Measurements from ENCODE around the gene SORBS1.

SORBS1 gene

DNA sequence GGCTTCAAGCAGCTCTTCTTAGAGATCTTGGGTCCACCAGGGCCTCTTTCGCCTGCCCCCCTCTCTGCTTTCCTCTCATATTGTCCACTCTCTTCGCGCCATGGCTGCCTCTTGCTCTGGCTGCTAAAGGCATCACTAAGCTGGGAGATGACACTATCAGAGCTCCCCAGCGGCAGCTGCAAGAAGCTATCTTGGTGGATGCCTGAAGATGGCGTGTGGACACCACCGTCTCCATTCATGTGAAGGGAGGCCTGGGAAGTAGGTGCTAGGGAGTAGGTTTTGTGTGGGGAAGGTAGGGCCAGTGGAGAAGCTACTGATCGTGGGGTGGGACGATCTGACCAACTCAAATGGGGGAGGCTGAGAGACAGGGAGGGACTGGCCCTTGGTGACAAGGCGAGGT, 224.5 kb downstream of the SORBS1 start:
- DNase-seq: no peak

DNA sequence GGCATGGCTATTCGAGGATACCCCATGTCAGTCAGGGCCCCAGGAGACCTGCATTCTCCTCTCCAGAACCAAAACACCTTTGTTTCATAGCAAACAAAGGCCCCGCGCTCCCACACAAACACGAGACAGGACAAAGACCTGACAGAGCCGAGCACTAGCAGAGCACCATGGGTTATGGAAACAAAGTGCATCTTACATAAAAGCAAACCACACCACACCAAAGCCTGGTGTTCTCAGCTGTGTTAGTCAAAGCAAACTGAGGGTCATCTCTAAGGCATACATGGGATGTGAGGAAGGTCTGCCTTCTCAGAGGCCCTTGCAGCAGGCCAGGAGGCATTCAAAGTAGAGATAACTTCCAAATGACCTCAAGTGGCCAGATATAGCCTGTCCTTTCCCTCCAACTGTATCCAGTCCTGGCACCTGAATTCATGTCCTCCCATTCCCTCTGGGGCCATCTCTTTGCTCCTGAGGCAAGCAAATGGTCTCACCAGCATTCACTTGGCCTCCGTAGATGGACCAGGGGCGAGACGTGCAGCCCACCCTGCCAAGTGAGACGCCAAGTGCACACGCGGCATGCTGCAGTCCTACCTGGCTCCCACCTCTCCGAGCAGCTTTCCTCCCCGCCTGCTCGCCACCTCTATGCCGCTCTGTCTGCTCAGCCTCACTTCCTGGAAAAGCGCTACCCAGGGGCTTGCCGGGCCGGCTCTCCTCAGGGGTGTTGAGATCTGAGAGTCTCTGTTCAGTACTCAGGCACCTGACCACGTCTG, 225.1 kb downstream of the SORBS1 start:
- no peak for DNase-seq

DNA sequence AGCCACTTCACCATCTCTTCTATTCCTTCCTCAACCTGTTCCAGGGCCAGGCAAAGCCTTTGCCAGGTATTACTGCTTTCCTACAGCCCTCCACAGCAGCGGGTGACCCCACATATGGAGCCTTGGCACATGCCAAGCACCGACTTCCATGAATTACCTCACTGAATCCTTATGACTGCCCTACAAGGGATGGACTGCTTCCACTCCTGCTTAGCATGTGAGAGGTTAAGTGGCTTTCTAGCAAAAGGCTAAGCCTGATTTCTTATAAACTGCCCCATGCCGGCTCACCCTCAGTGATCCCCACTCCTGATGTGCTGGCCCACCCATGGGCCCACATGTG, 226.4 kb downstream of the SORBS1 start:
- DNase-seq: no peak

DNA sequence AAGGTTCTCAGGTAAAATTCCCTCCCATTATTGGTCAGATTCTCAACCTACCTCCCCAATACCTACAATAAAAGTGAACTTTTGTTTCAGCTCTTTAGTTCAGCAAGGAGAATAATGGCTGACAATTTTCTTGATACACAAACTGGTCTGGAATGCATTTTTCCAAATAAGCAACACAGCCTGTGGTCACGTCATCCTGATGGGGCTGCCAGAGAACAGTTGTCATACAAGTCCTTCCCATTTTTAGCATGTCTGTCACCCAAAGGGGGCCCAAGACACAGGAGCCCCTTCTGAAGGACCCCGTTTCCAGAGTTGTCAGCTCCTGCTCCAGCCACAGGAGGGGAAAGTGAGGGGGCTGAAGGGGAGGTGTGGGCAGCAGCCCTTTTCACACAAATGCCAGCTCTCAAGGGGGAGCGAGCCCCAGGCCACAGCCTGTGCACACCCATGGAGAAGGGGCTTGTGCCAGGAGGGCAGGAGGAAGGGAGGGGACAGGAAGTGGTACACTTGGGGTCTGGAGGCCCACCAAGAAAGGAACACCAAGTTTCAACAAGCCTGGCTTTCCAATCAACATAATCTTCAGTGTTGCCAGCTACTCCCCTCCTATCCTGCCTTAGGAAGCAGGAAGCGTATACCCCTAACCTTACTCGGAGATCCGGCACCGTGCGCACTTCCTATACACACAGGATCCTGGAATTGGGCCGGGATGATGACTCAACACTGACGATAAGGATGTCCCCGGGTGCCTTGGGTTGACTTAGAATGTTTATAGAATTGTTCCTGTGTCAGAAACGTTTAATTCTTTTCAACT, 227.0 kb downstream of the SORBS1 start:
- DNase-seq: no peak

DNA sequence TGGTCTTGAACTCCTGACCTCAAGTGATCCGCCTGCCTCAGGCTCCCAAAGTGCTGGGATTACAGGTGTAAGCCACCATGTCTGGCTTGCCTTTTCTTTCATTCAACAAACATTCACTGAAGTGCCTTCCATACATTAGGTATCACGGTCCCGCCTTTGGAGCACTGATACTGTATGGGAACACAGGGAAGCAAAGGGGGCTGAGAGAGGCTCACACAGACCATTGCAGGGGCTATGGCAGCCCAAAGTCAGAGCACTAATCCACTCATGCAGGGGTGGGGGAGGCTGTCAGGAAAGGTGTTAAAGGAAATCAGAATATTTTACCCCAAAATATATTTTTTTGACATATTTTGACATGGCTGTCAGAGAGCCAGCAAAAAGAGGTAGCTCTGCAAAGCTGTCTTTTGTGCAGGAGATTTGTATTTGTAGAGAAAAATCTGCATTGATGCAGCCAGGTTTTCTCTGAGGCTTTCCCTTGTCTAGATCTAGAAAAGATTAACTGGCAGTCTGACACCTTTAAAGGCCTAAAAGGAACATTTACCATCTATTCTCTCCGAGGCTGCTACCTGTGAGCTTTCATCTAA, 228.4 kb downstream of the SORBS1 start:
- DNase-seq: no peak

DNA sequence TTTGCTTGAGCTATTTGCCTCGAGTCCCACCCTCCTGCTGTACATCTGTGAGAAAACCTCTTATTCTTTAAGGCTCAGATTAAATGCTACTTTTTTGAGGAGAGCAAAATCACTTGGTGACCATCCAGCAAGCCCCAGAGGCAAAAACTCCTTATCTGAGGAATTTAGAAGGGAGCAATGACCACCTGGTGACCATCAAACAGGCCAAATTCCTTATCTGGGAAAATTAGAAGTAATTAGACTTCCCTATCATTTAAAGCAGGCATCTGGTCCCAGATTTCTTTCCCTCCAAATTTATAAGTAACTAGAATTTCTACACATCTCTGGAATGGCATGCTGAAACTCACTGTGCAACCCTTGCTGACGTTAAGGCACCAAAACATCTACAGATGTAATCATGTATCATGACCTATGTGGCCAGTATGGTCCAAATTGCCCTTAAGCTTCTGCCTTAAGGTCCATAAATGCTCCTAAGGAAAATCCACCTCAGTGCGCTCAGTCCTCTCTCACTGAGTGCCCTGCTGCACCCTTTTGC, 229.5 kb downstream of the SORBS1 start:
- DNase-seq: no peak

DNA sequence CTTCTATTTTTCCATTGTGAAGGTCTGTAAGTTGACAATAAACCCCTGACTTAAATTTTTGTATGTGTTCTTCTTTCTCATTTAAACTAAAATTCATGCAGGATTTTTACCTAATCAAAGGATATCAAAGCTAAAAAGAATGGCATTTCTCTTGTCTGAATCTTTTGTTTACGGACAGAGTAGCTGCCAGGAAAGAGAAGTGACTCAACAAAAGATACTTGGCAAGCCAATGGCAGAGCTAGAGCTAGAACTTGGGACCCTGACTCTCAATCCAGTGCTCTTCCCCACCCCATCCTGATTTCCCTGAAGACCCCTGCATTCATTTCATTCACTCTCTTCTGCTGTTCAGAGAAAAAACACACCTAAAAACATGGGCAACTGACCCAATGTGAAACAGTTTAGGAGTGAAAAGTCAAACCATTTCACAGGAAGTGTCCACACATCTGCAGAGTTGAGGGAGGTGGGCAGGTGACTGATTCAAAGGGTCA, 230.2 kb downstream of the SORBS1 start:
- no peak for DNase-seq

DNA sequence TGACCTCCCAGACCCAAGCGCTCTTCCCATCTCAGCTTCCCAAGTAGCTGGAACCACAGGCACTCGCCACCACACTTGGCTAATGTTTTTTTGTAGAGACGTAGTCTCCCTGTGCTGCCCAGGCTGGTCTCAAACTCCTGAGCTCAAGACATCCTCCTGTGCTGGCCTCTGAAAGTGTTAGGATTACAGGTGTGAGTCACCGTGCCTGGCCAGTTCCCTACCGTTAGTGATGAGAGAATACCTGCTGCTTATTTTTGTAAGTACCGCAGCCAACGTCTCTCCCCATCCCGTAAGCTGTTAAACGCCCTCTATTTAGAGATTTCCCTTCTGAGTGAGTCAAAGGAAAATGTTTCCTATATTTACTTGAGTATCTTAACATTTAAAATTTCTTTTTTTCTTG, 231.9 kb downstream of the SORBS1 start:
- no peak for DNase-seq

DNA sequence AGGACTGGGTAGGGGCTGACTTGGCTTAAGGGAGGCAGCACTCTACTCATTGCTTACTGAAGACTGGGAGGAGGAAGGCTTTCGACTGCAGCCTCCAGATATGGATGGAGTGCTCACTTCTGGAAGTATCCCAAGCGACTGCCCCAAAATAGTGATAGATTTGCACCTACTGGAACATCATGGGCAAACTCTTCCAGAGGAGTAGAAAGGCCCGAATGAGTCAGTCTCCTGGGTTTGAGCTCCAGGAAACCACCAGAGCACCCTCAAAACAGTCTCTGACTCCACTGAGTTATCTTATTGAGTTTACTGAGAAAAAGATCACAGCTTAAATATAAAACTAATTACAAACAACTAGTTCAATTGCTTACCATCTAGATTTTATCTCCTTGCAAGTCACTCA, 233.2 kb downstream of the SORBS1 start:
- DNase-seq: no peak

DNA sequence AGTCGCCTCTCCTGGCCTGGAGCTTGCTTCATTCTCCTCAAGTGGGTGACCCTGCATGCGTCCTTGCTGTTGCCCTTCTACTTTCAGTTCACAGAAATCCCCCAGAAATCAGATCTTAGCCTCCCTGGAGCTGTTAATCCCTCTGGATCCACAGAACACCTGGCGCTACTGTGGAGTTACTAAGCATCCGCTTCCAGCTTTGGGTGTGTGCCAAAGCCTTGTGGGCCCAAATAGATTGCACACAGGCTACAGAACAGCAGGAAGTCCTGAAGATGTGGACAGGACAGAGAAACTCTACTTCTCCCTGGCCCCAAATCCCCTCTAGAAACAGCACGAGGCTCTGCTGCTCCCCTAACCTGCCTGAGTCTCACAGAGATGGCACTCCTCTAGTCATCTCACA, 233.8 kb downstream of the SORBS1 start:
- DNase-seq: no peak

DNA sequence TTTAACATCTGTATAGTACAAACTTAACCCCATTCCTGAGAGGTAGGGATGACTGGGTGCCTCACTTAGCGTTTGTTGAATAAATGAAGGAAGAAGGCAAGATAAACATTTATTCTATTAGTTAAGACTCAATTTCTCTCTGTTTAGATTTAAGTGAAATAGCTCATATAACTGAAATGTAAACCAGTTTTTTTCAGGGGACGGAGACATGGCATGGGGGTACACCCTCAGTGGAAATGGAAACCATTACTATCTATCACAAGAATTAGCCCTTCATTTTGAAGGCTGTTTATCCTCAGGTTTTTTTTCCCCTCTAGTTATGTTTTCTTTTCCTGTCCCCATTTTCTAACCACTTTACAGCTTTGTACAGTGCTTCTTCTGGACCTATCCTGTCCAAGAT, 234.8 kb downstream of the SORBS1 start:
- no peak for DNase-seq

DNA sequence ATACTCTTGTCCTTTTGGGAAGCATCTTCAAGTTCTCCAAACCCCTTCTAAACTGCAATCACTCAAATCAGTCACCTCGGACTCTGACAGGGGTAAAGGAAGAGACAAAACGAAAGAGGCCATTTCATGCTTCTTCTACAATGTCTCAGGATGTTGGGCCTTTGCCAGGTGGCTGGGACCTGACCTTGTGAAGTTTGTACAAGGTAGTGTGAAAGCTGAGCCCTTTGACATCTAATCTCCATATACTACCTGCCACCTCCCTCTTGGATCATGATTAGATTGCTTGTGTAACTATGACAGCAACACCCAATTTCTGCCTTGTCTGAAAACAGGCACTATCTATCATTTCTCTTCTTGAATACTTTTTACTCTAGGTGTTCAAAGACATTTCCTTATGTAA, 235.3 kb downstream of the SORBS1 start:
- DNase-seq: no peak

DNA sequence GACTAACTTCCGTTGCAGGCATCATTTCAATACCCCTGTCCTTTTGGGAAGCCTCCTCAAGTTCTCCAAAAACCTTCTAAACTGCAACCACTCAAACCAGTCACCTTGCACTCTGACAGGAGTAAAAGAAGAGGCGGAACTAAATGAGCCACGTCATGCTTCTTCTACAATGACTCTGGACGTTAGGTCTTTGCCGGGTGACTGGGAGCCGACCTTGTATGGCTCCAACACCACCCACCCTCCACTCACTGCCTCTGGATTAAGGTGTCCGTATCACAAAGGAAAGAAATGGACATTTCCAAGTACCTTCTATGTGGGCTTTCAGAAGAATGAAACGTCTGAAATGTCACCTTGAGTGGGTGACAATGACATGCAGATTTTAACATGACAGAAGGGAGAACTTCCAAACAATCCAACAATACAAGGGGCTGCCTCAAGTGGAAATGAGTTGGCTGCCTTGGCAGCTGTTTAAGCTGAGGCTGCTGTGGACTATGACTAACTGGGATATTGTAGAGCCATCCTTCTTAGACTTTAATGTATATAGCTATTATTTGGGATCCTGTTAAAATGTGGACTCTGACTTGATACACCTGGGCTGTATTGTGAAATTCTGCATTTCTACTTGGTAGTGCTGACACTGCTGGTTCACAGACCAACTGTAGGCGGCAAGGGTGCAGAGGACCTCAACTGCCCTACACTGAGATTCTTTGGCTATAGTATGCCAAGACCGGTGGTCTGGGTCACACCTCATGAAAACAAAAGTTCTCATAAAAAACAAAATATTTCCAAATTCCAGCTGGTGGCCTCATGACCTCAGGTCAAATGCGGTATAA, 236.5 kb downstream of the SORBS1 start:
- no peak for DNase-seq

DNA sequence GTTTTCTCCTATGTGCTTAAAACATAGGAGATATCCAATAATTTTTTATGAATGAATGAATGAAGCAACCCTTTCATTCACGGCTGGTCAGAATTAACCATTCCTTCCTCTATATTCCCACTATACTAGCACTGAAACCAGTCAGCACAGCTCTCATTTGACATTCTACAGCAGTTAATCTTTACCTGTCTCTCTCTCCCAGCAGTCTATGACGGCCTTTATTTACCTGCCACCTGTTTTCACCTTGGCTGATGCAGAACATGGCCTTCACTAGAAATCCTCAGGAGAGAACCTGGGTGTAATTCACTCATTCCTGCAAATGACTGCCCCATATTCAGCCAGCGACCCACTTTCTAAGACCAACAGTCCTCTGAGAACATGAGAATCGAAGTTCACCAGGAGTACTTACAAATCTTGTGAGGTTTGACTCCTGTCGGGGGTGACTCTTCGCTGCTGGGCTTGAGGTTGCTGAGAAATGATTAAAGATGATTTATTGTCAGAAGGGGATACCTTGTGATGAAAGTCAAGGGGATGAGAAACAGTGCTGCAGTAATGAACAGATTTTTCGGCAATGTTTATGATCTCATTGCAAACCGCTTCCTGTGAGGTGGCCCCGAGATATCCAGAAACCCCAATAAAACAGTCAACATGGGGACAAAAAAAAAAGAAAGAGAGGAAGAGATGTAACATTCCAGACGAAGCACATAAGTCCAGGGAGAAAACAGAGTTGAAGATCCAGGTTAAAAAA, 239.4 kb downstream of the SORBS1 start:
- DNase-seq: no peak

DNA sequence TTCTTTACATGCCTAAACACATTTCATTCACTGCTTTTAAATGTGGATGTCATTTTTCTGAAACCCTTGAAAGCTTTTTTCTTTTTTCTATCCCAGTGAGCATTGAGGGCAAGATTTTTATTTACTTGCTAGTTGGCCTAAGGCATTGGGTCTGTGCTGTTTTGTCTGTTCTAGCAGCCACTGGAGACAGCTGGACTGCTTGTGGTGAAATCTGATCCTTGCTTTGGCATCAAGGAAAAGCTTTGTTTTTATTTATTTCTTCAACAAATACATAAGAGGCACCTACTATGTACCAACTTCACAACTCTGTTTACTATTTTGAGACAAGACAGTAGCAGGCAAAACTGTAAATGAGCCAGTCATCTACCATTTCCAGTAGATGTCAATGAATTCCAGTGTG, 241.9 kb downstream of the SORBS1 start:
- DNase-seq: no peak

DNA sequence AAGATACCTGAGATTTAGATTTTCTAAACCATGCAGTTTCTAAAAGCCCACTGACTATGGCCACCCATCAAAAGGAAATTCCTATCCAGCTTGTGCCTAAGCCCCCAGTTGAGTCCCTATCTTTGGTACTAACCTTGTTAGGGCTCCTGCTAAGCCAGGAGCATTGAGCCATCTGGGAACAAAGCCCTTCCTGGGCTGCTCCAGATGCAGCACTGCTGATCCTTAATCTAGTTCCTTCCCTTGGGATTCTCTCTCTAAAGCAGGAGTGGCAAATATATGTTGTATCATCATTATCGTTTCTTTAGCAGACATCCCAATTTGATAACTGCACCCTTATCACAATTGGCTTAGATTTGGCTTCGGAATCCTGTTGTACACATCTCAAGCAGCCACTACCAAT, 245.7 kb downstream of the SORBS1 start:
- DNase-seq: no peak

DNA sequence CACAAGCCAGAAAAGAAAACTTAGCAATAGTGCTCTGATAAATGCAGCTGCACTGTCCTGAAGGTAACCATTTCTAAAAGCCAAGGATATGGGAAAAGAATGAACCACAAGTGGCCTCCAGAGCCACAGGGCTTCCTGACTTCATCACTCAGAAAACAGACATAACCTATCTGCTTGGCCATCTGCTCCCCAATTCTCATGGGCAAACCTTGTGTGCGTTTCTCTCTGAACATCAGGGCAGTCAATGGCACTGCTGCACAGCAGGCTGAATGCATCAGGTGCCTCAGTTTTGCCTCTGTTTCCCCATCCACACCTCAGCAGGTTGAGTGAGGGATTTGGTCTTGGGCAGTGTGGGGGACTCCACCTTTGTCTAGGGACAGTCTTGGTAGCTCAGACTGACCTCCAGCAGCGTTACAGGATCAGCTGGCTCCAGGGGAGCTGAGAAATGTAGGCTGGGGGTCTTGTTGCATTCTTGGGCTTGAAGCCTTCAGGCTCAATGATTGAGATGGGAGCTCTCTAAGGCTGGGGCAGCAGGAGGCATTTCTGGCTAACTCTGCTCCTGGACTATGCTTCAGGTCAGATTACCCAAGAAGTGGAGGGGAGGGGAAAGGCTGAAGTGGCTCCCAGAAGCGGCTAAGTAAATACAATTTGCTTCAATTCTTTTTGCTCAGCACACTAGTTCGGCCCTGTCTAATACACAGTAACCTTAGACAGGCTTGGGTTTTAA, 246.8 kb downstream of the SORBS1 start:
- no peak for DNase-seq

DNA sequence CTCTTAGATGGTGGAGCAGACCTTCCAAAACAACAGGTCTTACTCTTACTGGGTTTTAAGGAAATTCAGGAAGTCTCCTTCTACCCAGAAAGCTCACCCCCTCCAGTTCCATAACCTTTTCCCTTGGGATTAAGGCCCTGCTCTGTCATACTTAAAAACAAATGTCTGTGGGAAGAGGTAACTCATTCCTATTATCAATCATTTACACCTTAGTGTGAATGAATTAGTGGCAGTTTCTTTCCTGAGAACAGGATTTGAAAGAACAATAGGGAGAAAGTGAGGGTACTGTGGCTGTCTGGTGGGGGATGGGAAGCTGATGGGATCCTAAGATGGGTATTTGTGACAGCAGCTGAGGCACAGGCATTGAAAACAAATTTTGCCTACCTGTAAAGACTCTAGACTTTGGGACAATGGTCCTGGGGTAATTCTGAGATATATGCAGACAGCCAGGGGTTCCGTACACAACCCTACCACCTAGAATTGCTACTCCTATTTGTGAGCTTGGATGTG, 248.1 kb downstream of the SORBS1 start:
- no peak for DNase-seq

DNA sequence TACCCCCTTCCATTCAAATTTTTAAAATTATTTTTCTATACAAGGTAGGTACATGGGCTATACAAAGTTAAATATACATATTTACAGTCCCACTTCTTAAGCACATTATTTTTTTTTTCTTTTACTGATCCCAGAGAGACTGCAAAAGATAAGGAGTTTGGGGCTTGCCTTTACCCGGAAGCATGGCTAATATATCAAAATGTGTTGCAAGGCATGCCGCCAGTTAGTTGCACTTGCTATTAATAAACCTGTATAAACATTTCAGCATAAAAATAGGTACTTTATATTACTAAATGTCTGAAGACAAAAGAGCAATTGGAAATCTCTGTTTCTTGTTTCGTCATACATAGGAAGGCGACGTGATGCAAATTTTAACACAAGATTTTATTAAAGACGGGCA, 248.9 kb downstream of the SORBS1 start:
- DNase-seq: no peak

DNA sequence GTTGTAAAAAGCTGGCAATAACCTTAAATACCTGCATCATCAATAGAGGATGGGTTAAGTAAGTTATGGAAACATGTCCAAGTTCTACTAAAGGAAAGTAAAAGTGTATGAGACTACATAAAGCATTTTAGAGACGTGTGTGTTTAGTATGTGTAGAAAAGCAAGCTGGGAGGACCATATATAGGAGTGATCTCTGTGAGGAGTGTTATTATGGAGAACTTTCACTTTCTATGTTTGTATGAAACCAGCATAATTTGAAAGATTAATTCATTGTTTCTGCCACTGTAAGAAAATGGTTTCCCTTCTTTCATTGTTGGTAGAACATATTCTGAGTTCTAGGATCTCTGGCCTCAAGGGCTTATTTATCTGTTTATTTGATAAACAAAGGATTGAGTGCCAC, 251.2 kb downstream of the SORBS1 start:
- no peak for DNase-seq

Measured in T-helper 2 cell (primary cell).